ENCODE measurements around the gene PJVK. TPM values are rescaled to one million over a fixed set of nuclear protein-coding genes. Genes with fewer than 3 reads are reported as not detected.

PJVK gene
- total and polyA plus RNA-seq, 2 of the 13 experiments (the other 11 are each of a cell fraction or from before 2014, with no cell fraction given): 1.2 to 2.6 TPM

- no peak for TF ChIP-seq DDIT3 (CRISPR knock-in tag; IDR thresholded peaks at IDR 0.05)
- TF ChIP-seq ZBTB7B (CRISPR knock-in tag; IDR thresholded peaks at IDR 0.05): peak; percentile 72; the same call in 1 of the 2 replicates
- TF ChIP-seq TCF12 (IDR thresholded peaks at IDR 0.05): no peak
- TF ChIP-seq TCF12 (CRISPR knock-in tag; IDR thresholded peaks at IDR 0.05): peak; percentile 91
- TF ChIP-seq ZNF713 (CRISPR knock-in tag; IDR thresholded peaks at IDR 0.05): peak; percentile 83; the same call in 1 of the 2 replicates
- TF ChIP-seq ZNF83 (CRISPR knock-in tag; IDR thresholded peaks at IDR 0.05; ENCODE audit: borderline replicate concordance): no peak
- TF ChIP-seq PRDM10 (CRISPR knock-in tag; IDR thresholded peaks at IDR 0.05; ENCODE audit: low read depth): 0 out of 2 replicates have a peak, but pooled peaks have one; percentile 7
- TF ChIP-seq FOXA1 (IDR thresholded peaks at IDR 0.05): no peak
- TF ChIP-seq FOXA1 (CRISPR knock-in tag; IDR thresholded peaks at IDR 0.05): no peak
- no peak for TF ChIP-seq ZKSCAN5 (CRISPR knock-in tag; IDR thresholded peaks at IDR 0.05)
- 0 out of 2 replicates have a peak, but pooled peaks have one; percentile 1 for TF ChIP-seq HCFC1 (IDR thresholded peaks at IDR 0.05; ENCODE audit: low read depth, low read length)
- TF ChIP-seq ZNF574 (CRISPR knock-in tag; IDR thresholded peaks at IDR 0.05): peak; percentile 78
- no peak for TF ChIP-seq ZMYM3 (CRISPR knock-in tag; IDR thresholded peaks at IDR 0.05)
- no peak for TF ChIP-seq SMAD1 (CRISPR knock-in tag; IDR thresholded peaks at IDR 0.05; ENCODE audit: borderline replicate concordance, low read depth)
- no peak for TF ChIP-seq STAT6 (CRISPR knock-in tag; IDR thresholded peaks at IDR 0.05; ENCODE audit: borderline replicate concordance)
- TF ChIP-seq PHF21A (CRISPR knock-in tag; IDR thresholded peaks at IDR 0.05): peak; percentile 90
- peak; percentile 67 for TF ChIP-seq ETV5 (CRISPR knock-in tag; IDR thresholded peaks at IDR 0.05; ENCODE audit: borderline replicate concordance)
- no peak for TF ChIP-seq CHCHD3 (CRISPR knock-in tag; IDR thresholded peaks at IDR 0.05)
- no peak for TF ChIP-seq NR1H2 (CRISPR knock-in tag; IDR thresholded peaks at IDR 0.05; ENCODE audit: borderline replicate concordance, low read depth)
- no peak for TF ChIP-seq ZNF121 (CRISPR knock-in tag; IDR thresholded peaks at IDR 0.05)
These were observed 29.3 kb downstream of the PJVK start, which contains the start of gene PLEKHA3 (continued) for GRCh38 chr2:178480227-178481181.
